OCI-LY1 (cell line): ENCODE results near the gene CHST7.

Experiments
- H2AFZ ChIP-seq: fragments of 200-600 bp; sonication (generic), shearing (Covaris generic); 2 replicates; pipeline ENCODE4 v1.6.0; 2014; ENCODE audit warnings: antibody characterized with exemption, mild to moderate bottlenecking, low read length
- H3F3A ChIP-seq: fragments of 200-600 bp; sonication (generic), shearing (Covaris generic); 2 replicates; pipeline ENCODE4 v1.6.0; 2014; ENCODE audit warnings: mild to moderate bottlenecking, antibody characterized with exemption, low read length, moderate library complexity; ENCODE audit not compliant: insufficient read depth
- H3K27ac ChIP-seq: fragments of 200-600 bp; sonication (generic); 2 replicates; pipeline ENCODE4 v1.5.1; 2014; ENCODE audit warnings: low read length, mixed run types, mild to moderate bottlenecking, low read depth; ENCODE audit not compliant: poor library complexity, severe bottlenecking
- H3K27me3 ChIP-seq: fragments of 200-600 bp; sonication (generic); 2 replicates; pipeline ENCODE4 v1.6.0; 2014; ENCODE audit warnings: antibody characterized with exemption, mild to moderate bottlenecking, low read length, moderate library complexity; ENCODE audit not compliant: insufficient read depth
- H3K36me3 ChIP-seq: fragments of 200-600 bp; sonication (generic); 2 replicates; pipeline ENCODE4 v1.6.1; 2014; ENCODE audit warnings: mild to moderate bottlenecking, antibody characterized with exemption, low read length, moderate library complexity, mixed read lengths; ENCODE audit not compliant: insufficient read depth
- H3K4me1 ChIP-seq: fragments of 200-600 bp; sonication (generic); 2 replicates; pipeline ENCODE4 v1.5.1; 2014; ENCODE audit warnings: mild to moderate bottlenecking, low read length, moderate library complexity; ENCODE audit not compliant: insufficient read depth, severe bottlenecking
- H3K4me2 ChIP-seq: fragments of 200-600 bp; sonication (generic), shearing (Covaris generic); 2 replicates; pipeline ENCODE4 v1.6.1; 2014; ENCODE audit warnings: low read length
- H3K4me3 ChIP-seq: fragments of 200-600 bp; sonication (generic); 2 replicates; pipeline ENCODE4 v1.5.1; 2014; ENCODE audit warnings: low read length, low read depth, mild to moderate bottlenecking, mixed read lengths; ENCODE audit not compliant: poor library complexity, severe bottlenecking
- H3K79me2 ChIP-seq: fragments of 200-600 bp; shearing (Covaris generic); 2 replicates; pipeline ENCODE4 v1.6.1; 2016; ENCODE audit warnings: mixed run types, low read length, mixed read lengths; ENCODE audit not compliant: insufficient read depth
- H3K9ac ChIP-seq: fragments of 200-600 bp; sonication (generic), shearing (Covaris generic); 2 replicates; pipeline ENCODE4 v1.6.1; 2014; ENCODE audit warnings: mild to moderate bottlenecking, low read length, mixed read lengths
- H3K9me2 ChIP-seq: fragments of 200-600 bp; sonication (generic), shearing (Covaris generic); 2 replicates; pipeline ENCODE4 v1.6.1; 2014; ENCODE audit warnings: low read depth, mild to moderate bottlenecking, low read length, mixed read lengths
- H3K9me3 ChIP-seq: fragments of 200-600 bp; shearing (Covaris generic); 2 replicates; pipeline ENCODE4 v1.6.1; 2014; ENCODE audit warnings: low read length, mixed read lengths
- H4K20me1 ChIP-seq: fragments of 200-600 bp; sonication (generic), shearing (Covaris generic); 2 replicates; pipeline ENCODE4 v1.6.0; 2016; ENCODE audit warnings: mild to moderate bottlenecking, low read length; ENCODE audit not compliant: insufficient read depth
- EZH2 ChIP-seq: fragments of 200-600 bp; sonication (generic), shearing (Covaris generic); IDR thresholded peaks from 2 replicates; pipeline ENCODE4 v1.8.0; 2017; ENCODE audit warnings: borderline replicate concordance, mixed run types, mild to moderate bottlenecking, antibody characterized with exemption, low read length, moderate library complexity, mixed read lengths
- TF ChIP-seq, protein P1 (sequence below): fragments of 200-600 bp; sonication (generic), shearing (Covaris generic); IDR thresholded peaks from 2 replicates; pipeline ENCODE4 v1.5.1; 2017; ENCODE audit warnings: mild to moderate bottlenecking, antibody characterized with exemption, low read length, moderate library complexity, mixed read lengths

CHST7 gene

GRCh38 chrX:46587753-46588171 is 14.2 kb downstream of the CHST7 start:
- no peak overlapping the region for H3K4me3 ChIP-seq
- no peaks in the 10 kb centered on the region for H3F3A ChIP-seq
- no peaks in the 10 kb centered on the region for H3K27me3 ChIP-seq
- peaks cover 5% of the 10 kb centered on the region; the same call in 1 of the 2 replicates for H3K79me2 ChIP-seq
- H3K27ac ChIP-seq, result peak overlapping the region; percentile 46
- H4K20me1 ChIP-seq, result no peaks in the 10 kb centered on the region
- H3K9ac ChIP-seq, result no peak overlapping the region
- TF ChIP-seq, protein P1, sequence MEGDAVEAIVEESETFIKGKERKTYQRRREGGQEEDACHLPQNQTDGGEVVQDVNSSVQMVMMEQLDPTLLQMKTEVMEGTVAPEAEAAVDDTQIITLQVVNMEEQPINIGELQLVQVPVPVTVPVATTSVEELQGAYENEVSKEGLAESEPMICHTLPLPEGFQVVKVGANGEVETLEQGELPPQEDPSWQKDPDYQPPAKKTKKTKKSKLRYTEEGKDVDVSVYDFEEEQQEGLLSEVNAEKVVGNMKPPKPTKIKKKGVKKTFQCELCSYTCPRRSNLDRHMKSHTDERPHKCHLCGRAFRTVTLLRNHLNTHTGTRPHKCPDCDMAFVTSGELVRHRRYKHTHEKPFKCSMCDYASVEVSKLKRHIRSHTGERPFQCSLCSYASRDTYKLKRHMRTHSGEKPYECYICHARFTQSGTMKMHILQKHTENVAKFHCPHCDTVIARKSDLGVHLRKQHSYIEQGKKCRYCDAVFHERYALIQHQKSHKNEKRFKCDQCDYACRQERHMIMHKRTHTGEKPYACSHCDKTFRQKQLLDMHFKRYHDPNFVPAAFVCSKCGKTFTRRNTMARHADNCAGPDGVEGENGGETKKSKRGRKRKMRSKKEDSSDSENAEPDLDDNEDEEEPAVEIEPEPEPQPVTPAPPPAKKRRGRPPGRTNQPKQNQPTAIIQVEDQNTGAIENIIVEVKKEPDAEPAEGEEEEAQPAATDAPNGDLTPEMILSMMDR, result no peak
- TF ChIP-seq EZH2, result no peak
- H3K9me3 ChIP-seq, result no peaks in the 10 kb centered on the region
- peaks cover 22% of the 10 kb centered on the region for H3K4me1 ChIP-seq
- peak overlapping the region; percentile 42; the same call in 1 of the 2 replicates for H3K4me2 ChIP-seq
- peaks cover 3% of the 10 kb centered on the region; the same call in 1 of the 2 replicates for H3K36me3 ChIP-seq
- H2AFZ ChIP-seq, result no peak overlapping the region
- no peaks in the 10 kb centered on the region for H3K9me2 ChIP-seq

DNA sequence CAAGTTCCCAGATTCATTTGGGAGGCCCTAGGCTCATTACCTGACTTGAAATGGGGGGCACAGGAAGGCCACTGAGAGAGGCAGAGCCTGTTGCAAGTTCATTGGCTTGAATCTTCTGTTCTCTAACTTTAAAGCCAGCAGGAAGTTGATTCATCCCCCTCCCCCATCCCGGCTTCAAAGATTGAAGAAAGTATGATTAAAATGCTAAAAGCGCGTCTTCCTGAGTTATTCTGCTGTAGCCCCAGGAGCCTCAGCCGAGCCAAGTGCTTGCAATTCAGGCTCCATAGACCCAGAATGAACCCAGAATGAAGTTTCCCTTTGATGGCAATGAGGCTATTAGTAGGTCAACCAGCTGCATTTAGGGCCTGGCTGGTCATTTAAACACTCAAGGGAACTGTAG is 14.7 kb downstream of the CHST7 start:
- Histone ChIP-seq H3K27ac (peak overlapping the region; percentile 46), H3K4me3 (no peak overlapping the region), H3K4me2 (peak overlapping the region; percentile 42; the same call in 1 of the 2 replicates)

DNA sequence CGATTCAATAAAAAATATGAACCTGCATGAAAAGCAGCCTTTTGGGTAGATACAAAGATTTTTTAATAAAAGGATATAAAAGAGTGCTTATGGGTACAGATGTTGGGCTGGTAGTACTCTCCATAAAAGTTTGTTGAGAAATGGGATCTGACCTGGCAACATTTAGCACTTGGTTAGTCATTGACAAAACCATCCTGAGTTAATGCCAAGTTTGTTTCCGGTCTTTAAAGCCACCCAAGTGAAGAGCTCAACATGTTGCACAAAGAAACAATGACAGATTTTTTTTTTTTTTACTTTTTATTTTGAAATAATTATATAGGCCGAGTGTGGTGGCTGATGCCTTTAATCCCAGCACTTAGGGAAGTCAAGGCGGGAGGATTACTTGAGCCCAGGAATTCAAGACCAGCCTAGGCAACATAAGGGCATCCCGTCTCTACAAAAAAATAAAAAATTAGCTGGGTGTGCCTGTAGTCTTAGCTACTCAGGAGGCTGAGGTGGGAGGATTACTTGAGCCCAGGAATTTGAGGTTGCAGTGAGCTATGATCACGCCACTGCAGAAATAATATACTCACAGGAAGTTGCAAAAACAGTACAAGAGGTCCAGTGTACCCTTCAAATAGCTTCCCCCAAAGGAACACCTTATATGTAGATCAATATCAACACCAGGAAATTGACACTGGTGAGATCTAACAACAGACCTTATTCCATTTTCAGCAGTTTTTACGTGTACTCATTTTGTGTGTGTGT is 16.6 kb downstream of the CHST7 start:
- no peak overlapping the region for H3K4me2 ChIP-seq
- H3K9me3 ChIP-seq, result no peaks in the 10 kb centered on the region
- H3K36me3 ChIP-seq, result peaks cover 3% of the 10 kb centered on the region; the same call in 1 of the 2 replicates
- H3K27me3 ChIP-seq, result no peaks in the 10 kb centered on the region
- no peak overlapping the region for H3K27ac ChIP-seq
- H3K4me1 ChIP-seq, result peaks cover 20% of the 10 kb centered on the region
- no peak overlapping the region for H2AFZ ChIP-seq
- no peak overlapping the region for H3K9ac ChIP-seq
- no peak overlapping the region for H3K4me3 ChIP-seq
- H3K79me2 ChIP-seq, result no peaks in the 10 kb centered on the region
- TF ChIP-seq, protein P1, result no peak
- TF ChIP-seq EZH2, result no peak
- no peaks in the 10 kb centered on the region for H4K20me1 ChIP-seq
- no peaks in the 10 kb centered on the region for H3K9me2 ChIP-seq
- H3F3A ChIP-seq, result no peaks in the 10 kb centered on the region

More for the DNA sequence above, 14.7 kb downstream of the CHST7 start:
- no peak for TF ChIP-seq EZH2
- TF ChIP-seq, protein P1, result no peak
- Histone ChIP-seq H3K36me3 (peaks cover 3% of the 10 kb centered on the region; the same call in 1 of the 2 replicates), H2AFZ (no peak overlapping the region), H3K4me1 (peaks cover 20% of the 10 kb centered on the region), H3K79me2 (no peaks in the 10 kb centered on the region), H3K9me3 (no peaks in the 10 kb centered on the region), H3F3A (no peaks in the 10 kb centered on the region), H3K27me3 (no peaks in the 10 kb centered on the region), H3K9ac (no peak overlapping the region), H3K9me2 (no peaks in the 10 kb centered on the region), H4K20me1 (no peaks in the 10 kb centered on the region)
